Ovary (tissue), 3 donors: Measurements from ENCODE around the gene TIGD2.

ENCODE experiments used
- CTCF ChIP-seq, 3 donors: fragments of 450-650 bp in 2 of 3; fragments of 200-600 bp in 1 of 3; IDR thresholded peaks; one replicate each; pipeline versions ENCODE4 v1.5.1 to v1.8.0; 2016 to 2022; ENCODE audit warnings: antibody characterized with exemption in 3 of 3, mild to moderate bottlenecking in 1 of 3
- POLR2A ChIP-seq: fragments of 450-650 bp; IDR thresholded peaks from one replicate; pipeline ENCODE4 v1.6.1; 2017; ENCODE audit warnings: antibody characterized with exemption, mild to moderate bottlenecking, moderate library complexity
- donor health status: DM: no; HTN: no; CAD: no.

GRCh38 chr4:89152972-89153371, 41.6 kb downstream of the TIGD2 start:
- TF ChIP-seq POLR2A (no peak), CTCF (IDR thresholded peaks at IDR 0.05) (no peak)
